Kidney (tissue), 14 donors: ENCODE measurements around the gene ST6GAL1. TPM values are rescaled to one million over a fixed set of nuclear protein-coding genes. Genes with fewer than 3 reads are reported as not detected.
"Not testable (repeated sequence)": the region's sequence is repeated elsewhere in the genome, so short reads cannot be mapped to it uniquely, and the experiment has no call there.

Experiments
- DNase-seq, 5 donors: peaks; one replicate each; pipeline ENCODE4 v3.0.0-alpha.2; 2013 to 2020
- FAIRE-seq: peaks from 2 replicates; lab custom pipeline; 2012; peaks lifted over from hg19 to GRCh38; lab: Jason Lieb, UNC
- H3K27ac ChIP-seq, 2 donors: one replicate each; pipeline ENCODE4 v1.7.0; 2013; ENCODE audit warnings: low read depth in 2 of 2, low read length in 2 of 2, inconsistent platforms in 1 of 2
- H3K27me3 ChIP-seq: one replicate; pipeline ENCODE4 v1.7.1; 2013; ENCODE audit warnings: low read length, inconsistent platforms; ENCODE audit not compliant: control insufficient read depth, insufficient read depth
- H3K36me3 ChIP-seq, 3 donors: one replicate each; pipeline versions ENCODE4 v1.7.0 to v1.7.1; 2013; ENCODE audit warnings: low read length in 3 of 3, control low read depth in 1 of 3, inconsistent platforms in 1 of 3; ENCODE audit not compliant: insufficient read depth in 3 of 3, control insufficient read depth in 2 of 3
- H3K4me1 ChIP-seq, 3 donors: one replicate each; pipeline versions ENCODE4 v1.7.0 to v1.7.1; 2013; ENCODE audit warnings: low read length in 3 of 3, inconsistent platforms in 1 of 3, low read depth in 1 of 3; ENCODE audit not compliant: control insufficient read depth in 2 of 3, insufficient read depth in 2 of 3
- H3K4me3 ChIP-seq, 3 donors: one replicate each; pipeline versions ENCODE4 v1.7.0 to v1.8.1; 2013; ENCODE audit warnings: low read length in 3 of 3, control low read depth in 1 of 3, inconsistent platforms in 1 of 3
- H3K9ac ChIP-seq, 3 donors: one replicate each; pipeline versions ENCODE4 v1.7.0 to v1.7.1; 2013; ENCODE audit warnings: low read length in 3 of 3, control low read depth in 1 of 3, inconsistent platforms in 1 of 3
- H3K9me3 ChIP-seq, 3 donors: one replicate each; pipeline versions ENCODE4 v1.7.0 to v1.7.1; 2013; ENCODE audit warnings: low read length in 3 of 3, control low read depth in 1 of 3, inconsistent platforms in 1 of 3; ENCODE audit not compliant: control insufficient read depth in 2 of 3, insufficient read depth in 1 of 3
- intact Hi-C: fragments of 100-400 bp; cut with DNase I; formaldehyde crosslinking; loops from one replicate; pipeline ENCODE4 v1.11.1; 2022
- polyA plus RNA-seq: library from polyadenylated mRNA; stranded (reverse); fragments of 350-450 nt; fragmentation: Illumina TruSeq; extraction: RNeasy Lipid Tissue Mini Kit (QIAGEN cat#74804); gene quantifications from one replicate; pipeline ENCODE4 v1.2.3, GENCODE V29; 2014; ENCODE audit warnings: low read depth, low replicate concordance; ENCODE audit not compliant: insufficient read depth
- total RNA-seq: library from RNA; stranded (reverse); fragmentation: NEBNext Ultra II Directional; extraction: Animal tissue kit (Norgen Biotek cat#: 25700); gene quantifications from one replicate; pipeline ENCODE4 v1.2.1, GENCODE V29; 2021
- TF ChIP-seq, protein P1 (sequence below): IDR thresholded peaks from 3 replicates; pipeline ENCODE4 v1.5.1; 2012; ENCODE audit warnings: mild to moderate bottlenecking, moderate library complexity, borderline replicate concordance; ENCODE audit not compliant: insufficient read depth; ENCODE audit errors: extremely low read depth
- donor health status: control.
- donor health status: control.
- donor health status: control.
- donor health status: control.
- donor health status: control.
- donor health status: DM: yes; HTN: yes; CAD: no.
- donor health status: Normal renal cell carcinoma (clear cell type).

The ST6GAL1 gene
- total and polyA plus RNA-seq, 2 donors from 2014 or later: 62.6 to 236 TPM

DNA sequence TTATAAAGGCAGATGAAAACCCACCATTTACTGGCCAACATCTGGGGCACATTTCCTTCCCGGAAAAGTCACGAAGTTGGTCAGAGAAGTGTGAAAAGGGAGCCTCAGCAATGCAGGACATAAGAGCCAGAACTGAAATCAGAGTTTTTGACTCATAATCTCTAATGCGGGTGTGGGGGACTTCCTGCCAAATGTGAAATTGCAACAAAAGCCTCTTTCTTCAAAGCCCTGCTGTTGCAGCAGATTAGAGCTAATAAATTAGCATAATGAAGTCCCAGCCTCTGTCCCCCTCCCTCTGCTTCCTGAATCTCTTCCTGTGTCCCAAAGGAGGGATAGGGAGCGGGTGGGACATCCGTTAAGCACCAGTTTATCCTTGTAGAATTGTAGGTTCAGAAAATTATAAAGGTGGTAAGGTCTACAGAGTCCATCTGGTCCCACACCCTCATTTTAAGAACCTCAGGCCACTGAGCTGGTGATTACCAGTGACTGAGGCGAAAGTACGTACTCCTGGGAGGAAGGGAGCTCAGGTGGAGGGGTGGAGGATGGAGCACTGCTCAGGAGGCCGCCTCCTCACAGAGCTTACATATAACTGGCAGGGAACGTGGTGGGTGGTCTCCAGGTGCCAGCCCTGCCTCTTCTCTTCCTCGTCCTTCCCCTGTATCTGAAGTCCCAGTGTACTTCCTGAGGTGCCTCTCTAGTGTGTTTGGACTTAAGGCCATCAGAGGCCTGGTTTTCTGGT is 35.0 kb downstream of the ST6GAL1 start:
- Histone ChIP-seq H3K4me3 (no peak overlapping the region), H3K27ac (peak overlapping the region in 1 of 2 donors; percentile 51), H3K27me3 (no peaks in the 10 kb centered on the region), H3K9ac (no peak overlapping the region), H3K36me3 (no peaks in the 10 kb centered on the region), H3K9me3 (no peaks in the 10 kb centered on the region), H3K4me1 (peaks cover 0 to 21% (median 0%) of the 10 kb centered on the region in 3 donors)
- DNase-seq: peak in 1 of 5 donors; percentile 53
- FAIRE-seq: no peak
- intact Hi-C loops: no loop called here
- TF ChIP-seq, protein P1, sequence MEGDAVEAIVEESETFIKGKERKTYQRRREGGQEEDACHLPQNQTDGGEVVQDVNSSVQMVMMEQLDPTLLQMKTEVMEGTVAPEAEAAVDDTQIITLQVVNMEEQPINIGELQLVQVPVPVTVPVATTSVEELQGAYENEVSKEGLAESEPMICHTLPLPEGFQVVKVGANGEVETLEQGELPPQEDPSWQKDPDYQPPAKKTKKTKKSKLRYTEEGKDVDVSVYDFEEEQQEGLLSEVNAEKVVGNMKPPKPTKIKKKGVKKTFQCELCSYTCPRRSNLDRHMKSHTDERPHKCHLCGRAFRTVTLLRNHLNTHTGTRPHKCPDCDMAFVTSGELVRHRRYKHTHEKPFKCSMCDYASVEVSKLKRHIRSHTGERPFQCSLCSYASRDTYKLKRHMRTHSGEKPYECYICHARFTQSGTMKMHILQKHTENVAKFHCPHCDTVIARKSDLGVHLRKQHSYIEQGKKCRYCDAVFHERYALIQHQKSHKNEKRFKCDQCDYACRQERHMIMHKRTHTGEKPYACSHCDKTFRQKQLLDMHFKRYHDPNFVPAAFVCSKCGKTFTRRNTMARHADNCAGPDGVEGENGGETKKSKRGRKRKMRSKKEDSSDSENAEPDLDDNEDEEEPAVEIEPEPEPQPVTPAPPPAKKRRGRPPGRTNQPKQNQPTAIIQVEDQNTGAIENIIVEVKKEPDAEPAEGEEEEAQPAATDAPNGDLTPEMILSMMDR: no peak

GRCh38 chr3:186966406-186966805 is 36.1 kb downstream of the ST6GAL1 start:
- FAIRE-seq: no peak
- H3K27me3 ChIP-seq: no peaks in the 10 kb centered on the region
- TF ChIP-seq, protein P1: no peak
- no peak for DNase-seq
- intact Hi-C loops: no loop called here
- H3K36me3 ChIP-seq: no peaks in the 10 kb centered on the region
- peaks cover 0 to 22% (median 0%) of the 10 kb centered on the region in 3 donors for H3K4me1 ChIP-seq
- no peak overlapping the region for H3K9ac ChIP-seq
- H3K4me3 ChIP-seq: no peak overlapping the region
- H3K9me3 ChIP-seq: no peaks in the 10 kb centered on the region
- H3K27ac ChIP-seq: no peak overlapping the region

DNA sequence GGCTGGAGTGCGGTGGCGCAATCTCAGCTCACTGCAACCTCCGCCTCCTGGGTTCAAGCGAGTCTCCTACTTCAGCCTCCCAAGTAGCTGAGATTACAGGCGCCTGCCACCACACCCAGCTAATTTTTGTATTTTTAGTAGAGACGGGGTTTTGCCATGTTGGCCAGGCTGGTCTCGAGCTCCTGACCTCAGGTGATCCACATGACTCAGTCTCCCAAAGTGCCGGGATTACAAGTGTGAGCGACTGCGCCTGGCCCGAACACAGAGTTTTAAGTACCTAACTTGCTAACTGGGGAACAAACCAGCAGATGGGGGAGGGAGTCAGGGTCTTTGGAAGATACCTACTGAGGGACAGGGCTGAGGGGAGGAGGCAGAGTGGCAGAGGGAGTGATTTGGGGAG is 36.9 kb downstream of the ST6GAL1 start:
- H3K27me3 ChIP-seq, H3K4me3 ChIP-seq, H3K9ac ChIP-seq, H3K9me3 ChIP-seq, intact Hi-C loops, DNase-seq, H3K36me3 ChIP-seq, FAIRE-seq, H3K27ac ChIP-seq: not testable (repeated sequence)
- H3K4me1 ChIP-seq: peaks cover 0 to 14% (median 0%) of the 10 kb centered on the region in 3 donors

GRCh38 chr3:186967686-186968085 is 37.4 kb downstream of the ST6GAL1 start:
- H3K27ac ChIP-seq: no peak overlapping the region
- FAIRE-seq (no peak), DNase-seq (no peak)
- no peaks in the 10 kb centered on the region for H3K27me3 ChIP-seq
- TF ChIP-seq, protein P1: no peak
- H3K4me3 ChIP-seq: no peak overlapping the region
- no peak overlapping the region for H3K9ac ChIP-seq
- intact Hi-C loops: no loop called here
- H3K36me3 ChIP-seq: peaks cover 0 to 2% (median 0%) of the 10 kb centered on the region in 3 donors
- peaks cover 0 to 14% (median 0%) of the 10 kb centered on the region in 3 donors for H3K4me1 ChIP-seq
- no peaks in the 10 kb centered on the region for H3K9me3 ChIP-seq
